ENCODE measurements around the gene PSIP1.
A peak's percentile ranks its signal among the peaks of the same experiment; 100 is the strongest.
"Not testable (repeated sequence)": the region's sequence is repeated elsewhere in the genome, so short reads cannot be mapped to it uniquely, and the experiment has no call there.

Gene PSIP1

DNA sequence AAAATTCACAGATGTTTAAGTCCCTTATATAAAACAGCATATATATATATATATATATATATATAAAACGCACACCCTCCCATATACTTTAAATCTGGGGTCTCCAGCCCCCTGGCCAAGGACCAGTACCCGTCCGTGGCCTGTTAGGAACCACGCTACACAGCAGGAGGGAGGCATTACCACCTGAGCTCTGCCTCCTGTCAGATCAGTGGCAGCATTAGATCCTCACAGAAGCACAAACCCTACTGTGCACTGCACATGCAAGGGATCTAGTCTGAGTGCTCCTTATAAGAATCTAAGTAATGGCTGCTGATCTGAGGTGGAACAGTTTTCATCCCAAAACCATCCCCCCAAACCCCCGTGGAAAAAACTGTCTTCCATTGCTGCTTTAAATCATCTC, 9.0 kb downstream of the PSIP1 start:
- no peak for DNase-seq

DNA sequence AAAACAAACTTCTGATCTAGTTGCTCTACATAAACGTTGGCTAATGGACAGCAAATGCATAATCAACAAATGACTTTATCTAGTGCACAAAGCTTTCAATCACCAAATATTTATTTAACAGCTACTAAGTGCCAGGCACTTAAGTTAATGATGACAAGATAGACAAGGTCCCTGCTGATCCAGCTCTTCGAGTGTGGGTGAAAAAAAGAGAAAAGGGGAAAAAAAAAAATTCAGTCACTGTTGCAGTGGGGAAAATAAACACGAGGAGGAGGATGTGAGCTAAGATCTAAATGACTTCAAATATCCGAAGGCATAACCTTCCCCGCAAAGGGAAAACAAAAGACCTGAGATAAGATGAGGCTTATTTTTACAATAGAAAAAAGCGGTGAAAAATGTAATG, 9.6 kb downstream of the PSIP1 start:
- no peak for DNase-seq

DNA sequence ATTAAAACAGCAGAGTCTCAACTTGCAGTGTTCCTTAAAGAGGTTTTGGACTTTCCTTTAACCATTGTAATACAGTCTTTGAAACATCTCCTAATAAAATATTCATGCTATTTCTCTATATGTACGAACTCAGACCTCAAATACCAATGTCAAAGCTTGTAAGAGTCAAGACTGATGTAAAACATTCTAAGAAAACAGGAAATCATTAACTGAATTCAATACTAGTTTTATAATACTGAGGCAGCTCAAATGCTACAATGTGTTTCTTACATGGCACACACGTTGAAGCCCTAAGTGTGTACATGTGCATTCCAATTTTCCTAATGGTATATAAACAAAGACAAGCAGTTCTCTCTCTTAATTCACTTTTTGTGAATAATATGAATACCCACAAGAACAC, 11.6 kb downstream of the PSIP1 start:
- DNase-seq, result no peak

DNA sequence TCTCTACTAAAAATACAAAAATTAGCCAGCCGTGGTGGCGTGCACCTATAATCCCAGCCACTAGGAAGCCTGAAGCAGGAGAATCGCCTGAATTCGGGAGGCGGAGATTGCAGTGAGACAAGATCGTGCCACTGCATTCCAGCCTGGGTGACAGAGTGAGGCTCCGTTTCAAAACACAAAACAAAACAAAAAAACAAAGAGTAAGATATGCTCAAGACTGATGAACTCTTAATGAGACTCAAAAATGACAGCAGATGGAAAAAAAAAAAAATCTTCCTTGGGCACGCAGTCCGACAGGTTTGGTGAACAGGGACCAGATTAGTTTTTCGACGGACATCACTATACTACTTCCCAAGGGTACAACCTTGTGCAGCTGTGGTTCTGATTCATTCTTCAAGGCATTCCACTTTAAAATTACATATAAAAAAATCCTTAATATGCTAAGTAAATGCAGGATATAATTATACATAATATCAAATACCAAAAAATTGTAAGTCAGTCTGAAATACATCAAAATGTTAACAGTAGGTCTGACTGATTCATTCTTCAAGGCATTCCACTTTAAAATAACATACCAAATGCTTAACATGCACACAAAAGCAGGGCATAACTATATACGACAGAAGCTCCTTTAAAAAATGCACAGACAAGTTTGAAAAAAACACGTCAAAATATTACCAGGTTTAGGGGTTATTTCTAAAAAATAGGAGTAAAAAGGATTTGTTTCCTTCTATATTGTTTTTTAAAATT, 12.3 kb downstream of the PSIP1 start:
- DNase-seq, result no peak

DNA sequence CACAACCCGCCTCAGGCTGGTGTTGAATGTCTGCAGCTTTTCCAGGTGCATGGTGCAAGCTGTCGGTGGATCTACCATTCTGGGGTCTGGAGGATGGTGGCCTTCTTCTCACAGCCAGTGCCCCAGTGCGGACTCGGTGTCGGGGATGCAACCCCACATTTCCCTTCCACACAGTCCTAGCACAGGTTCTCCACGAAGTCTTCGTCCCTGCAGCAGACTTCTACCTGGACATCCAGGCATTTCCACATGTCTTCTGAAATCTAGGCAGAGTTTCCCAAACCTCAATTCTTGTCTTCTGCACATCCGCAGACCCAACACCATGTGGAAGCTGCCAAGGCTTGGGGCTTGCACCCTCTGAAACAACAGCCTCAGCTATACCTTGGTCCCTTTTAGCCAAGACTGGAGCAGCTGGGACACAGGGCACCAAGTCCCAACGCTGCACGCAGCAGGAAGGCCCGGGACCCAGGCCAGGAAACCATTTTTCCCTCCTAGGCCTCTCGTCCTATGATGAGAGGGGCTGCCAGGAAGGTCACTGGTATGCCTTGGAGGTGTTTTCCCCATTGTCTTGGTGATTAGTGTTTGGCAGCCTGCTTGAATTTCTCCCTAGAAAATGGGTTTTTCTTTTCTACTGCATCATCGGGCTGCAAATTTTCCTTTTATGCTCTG, 18.2 kb downstream of the PSIP1 start:
- DNase-seq, result no peak

DNA sequence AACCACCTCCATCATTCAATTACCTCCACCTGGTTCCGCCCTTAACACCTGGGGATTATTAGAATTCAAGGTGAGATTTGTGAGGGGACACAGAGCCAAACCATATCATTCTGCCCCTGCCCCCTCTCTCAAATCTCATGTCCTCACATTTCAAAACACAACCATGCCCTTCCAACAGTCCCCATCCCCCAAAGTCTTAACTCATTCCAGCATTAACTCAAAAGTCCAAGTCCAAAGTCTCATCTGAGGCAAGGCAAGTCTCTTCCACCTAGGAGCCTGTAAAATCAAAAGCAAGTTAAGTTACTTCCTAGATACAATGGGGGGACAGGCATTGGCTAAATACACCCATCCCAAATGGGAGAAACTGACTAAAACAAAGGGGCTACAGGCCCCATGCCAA, 18.8 kb downstream of the PSIP1 start:
- DNase-seq, result no peak

DNA sequence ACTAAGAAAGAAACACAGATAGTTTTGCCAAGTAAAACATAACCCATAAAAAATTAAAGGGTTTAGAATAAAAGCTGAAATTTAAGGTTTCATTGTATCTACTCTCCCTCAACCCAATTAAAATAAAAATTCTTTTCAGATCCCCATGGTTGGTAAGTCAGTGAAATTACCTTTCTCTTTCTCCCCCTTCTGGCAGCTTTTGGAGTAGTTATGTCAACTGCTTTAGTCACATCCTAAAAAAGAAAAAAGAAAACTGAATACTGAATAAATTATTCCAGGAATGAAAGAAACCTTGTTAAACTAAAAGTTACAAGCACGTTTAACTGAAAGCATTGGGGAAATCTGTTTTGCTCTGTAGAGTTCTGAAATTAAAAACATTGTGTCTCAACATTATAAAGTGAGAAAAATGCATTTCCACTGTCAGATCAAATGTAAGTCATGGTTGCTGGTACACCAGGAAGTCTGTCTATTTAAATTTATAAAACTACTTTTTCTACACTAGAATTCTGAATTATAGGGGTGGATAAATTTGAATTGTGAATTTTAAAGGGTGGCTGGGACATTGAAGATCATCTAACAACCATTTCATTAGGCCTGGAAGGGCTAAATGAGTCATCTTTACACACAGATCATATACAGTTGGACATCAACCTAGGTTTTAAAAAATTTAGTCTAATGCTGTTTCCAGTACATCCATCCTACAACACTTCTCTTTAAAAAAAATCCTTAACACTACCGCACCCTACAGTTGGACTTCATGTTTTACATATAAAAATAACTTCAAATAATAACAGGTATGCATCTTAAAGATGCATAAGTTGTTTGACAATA, 24.7 kb downstream of the PSIP1 start:
- peak; percentile 50 for DNase-seq

DNA sequence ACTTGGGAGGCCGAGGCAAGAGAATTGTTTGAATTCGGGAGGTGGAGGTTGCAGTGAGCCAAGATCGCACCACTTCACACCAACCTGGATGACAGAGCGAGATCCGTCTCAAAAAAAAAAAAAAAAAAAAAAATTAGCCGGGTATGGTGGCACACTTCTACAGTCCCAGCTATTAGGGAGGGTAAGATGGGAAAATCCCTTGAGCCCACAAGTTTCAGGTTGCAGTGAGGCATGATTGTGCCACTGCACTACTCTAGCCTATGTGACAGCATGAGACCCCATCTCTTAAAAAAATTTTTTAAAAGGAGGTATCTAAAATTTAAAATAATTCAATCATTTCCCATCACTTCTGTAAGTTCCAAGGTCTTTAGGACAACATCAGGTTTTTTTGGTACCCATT, 26.0 kb downstream of the PSIP1 start:
- no peak for DNase-seq

DNA sequence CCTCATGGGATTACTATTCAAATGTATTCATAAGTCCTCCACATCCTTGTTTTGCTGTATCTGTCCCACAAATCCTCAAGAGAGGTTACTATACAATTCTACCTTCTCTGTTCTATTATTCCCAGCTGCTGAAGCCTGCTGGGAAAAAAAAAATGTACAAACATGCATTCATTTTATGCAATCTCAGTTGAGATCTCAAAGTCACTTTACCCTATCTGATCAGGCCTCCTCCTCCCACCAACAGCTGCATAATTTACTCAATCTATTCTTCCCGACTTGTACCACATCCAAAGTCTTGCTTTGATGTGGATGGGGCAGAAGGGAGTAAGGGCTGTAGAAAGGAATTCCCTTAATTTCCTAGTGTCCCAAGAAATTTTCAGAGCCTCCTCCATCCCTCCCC, 28.6 kb downstream of the PSIP1 start:
- DNase-seq, result peak; percentile 19

DNA sequence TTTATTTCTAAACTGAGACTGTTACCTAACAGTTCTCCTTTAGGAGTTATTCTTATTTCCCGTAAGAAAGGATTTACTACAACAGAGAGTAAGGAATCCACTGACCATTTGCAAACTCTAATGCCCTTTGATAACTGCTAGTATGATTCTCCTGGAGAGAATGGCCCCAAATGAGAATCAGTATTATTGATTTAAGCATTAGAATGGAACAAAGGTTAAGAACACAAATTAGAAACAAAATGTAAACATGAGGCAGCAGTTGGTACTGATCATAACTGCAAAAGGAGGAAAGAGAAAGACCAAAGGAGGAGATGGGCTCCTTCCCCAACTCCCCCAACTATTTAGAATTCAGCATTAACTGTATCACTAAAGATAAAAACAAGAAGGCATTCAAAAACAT, 30.7 kb downstream of the PSIP1 start:
- no peak for DNase-seq

DNA sequence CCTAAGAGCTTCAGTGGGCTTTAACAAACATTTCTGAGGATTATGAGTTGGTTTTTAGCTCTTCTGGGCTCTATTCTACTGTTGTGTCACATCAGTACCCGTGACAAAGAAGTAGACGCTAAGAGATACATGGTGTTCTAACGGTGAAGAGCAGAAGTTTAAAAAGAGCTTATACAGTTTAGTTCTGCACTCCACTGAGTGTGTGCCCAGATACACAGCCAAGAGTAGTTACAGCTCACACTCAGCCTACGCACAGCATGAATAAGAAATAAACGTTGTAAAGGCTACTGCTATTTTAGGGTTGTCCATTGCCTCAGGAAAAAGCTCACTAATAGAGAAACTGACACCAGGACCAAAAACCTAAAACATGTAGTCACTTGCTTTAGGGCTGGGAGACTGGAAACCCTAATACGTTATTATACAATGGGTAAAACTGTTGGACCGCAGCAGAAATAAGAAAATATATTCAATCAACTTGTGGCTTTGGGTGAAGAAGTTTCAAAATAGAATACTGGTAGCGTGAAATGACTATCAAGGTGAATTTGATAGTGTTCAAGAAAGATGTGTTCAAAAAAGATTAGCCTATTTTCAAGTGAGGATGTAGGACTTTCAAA, 34.7 kb downstream of the PSIP1 start:
- DNase-seq, result no peak

DNA sequence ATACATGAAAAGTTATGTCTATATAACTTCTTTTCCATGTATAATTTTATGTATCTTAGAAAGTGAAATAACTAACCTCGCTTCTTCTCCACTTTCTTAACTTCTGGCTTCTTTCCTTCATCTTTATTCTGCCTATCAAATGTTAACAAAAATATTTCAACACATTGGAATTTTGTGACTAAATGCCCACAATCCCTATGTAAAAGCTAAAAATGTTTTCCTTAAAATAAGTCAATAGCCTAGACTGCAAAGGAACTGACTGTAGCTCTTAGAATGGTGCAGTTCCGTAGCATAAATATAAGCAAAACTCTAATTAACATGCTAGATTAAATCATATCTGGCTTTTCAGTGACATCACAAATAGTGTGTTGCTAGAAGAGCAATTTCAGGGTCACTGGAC, 40.9 kb downstream of the PSIP1 start:
- DNase-seq, result peak; percentile 48

DNA sequence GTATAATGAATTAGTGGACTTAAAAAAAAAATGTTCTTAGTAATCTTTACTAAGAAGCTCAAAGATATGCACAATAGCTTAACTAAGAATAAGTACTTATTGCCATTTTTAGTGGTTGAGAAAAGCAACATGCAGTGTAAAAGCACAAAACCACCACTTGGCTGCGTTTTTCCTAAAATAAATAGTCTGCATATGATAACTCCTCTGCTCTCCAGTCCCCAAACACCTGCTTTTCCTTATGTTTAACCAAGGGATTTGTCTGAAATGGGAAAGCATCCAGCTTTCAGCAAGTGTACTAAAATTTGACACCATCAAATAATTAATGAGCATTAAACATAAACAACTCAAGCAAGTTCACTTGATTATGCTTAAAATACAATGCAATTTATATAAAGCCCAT, 41.4 kb downstream of the PSIP1 start:
- no peak for DNase-seq

DNA sequence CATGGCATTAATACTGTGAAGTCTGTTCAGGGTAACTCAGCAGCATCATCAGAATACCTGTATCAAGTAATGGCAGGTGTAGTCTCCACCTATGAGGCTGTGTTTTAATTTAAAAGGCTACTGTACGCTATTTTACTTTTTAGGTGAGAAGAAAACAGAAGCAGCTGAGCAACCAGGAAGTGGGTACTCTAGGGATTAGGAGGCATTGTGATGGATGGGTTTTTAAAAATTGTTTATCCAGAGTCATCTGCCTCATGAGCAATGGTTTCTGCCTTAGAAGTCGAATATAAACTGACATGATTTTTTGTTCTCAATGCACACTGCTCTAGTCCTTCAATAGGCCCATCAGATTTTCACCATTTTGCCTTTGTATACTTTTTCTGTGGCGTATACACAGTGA, 42.6 kb downstream of the PSIP1 start:
- no peak for DNase-seq

DNA sequence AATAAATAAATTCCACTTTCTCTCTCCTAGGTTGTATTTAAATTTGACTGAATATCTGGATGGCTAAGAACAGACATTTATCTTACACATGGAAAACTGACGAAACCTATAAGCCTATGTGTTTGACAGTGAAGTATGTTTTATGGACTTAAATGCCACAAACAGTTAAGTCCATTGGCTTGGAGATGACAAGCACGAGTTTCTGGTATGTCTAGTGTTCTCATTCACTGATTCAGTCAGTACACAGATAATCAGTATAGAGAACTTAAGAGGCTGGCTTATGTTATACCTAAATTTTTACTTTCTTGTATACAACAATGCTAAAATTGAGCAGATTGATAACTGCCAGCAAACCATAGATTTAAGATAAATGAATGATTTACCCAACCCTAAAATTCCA, 49.2 kb downstream of the PSIP1 start:
- no peak for DNase-seq

DNA sequence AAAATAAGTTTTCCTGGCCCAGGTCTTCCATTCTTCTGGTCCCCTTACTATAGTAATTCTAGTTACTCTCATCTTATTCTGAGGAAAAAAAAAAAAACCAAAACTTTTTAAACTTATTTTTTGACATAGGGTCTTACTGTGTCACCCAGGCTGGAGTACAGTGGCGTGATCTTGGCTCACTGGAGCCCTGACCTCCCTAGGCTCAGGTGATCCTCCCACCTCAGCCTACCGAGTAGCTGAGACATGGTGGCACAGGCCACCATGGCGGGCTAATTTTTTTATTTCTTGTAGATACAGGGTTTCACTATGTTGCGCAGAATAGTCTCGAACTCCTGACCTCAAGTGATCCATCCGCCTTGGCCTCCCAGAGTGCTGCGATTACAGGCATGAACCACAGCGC, 49.7 kb downstream of the PSIP1 start:
- DNase-seq, result no peak

DNA sequence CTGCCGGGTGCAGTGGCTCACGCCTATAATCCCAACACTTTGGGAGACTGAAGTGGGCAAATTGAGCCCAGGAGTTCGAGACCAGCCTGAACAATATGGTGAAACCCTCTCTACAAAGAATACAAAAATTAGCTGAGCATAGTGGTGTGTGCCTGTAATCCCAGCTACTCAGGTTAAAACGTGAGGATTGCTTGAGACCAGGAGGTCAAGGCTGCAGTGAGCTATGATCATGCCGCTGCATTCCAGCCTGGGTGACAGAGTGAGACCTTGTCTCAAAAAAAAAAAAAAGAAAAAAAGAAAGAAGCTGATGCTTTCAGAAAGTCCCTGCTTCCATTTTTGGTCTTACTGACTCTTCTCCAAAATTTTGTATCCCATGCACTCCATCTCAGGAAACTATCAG, 56.8 kb downstream of the PSIP1 start:
- no peak for DNase-seq

DNA sequence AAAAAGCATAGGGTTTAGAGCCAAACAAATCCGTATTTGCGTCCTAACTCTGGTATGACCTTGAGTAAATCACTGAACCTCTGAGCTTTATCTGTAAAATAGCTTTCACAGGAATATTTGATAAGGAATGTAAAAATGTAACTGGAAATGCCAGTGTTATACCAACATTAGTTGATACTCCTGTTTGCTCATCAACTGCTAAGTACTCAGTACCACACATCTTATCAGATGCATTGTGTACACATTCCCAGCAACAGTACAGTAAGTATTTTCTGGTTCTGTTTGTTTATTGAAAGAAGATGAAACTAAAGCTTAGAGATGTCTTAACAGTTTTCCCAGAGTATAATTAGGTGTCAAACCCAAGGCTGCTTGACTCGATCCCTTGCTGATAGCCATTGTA, 66.6 kb downstream of the PSIP1 start:
- DNase-seq, result no peak

DNA sequence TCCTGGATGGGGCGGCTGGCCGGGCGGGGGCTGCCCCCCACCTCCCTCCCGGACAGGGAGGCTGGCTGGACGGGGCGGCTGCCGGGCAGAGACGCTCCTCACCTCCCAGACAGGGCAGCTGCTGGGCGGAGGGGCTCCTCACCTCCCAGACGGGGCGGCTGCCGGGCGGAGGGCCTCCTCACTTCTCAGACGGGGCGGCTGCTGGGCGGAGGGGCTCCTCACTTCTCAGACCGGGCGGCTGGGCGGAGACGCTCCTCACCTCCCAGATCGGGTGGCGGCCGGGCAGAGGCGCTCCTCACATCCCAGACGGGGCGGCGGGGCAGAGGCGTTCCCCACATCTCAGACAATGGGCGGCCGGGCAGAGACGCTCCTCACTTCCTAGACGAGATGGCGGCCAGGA, 68.5 kb downstream of the PSIP1 start:
- DNase-seq, result not testable (repeated sequence)

DNA sequence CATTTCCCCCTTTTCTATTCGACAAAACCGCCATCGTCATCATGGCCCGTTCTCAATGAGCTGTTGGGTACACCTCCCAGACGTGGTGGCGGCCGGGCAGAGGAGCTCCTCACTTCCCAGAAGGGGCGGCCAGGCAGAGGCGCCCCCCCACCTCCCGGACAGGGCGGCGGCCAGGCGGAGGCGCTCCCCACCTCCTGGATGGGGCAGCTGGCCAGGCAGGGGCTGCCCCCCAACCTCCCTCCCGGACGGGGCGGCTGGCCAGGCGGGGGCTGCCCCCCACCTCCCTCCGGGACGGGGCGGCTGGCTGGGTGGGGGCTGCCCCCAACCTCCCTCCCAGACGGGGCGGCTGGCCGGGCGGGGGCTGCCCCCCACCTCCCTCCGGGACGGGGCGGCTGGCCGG, 68.9 kb downstream of the PSIP1 start:
- not testable (repeated sequence) for DNase-seq

DNA sequence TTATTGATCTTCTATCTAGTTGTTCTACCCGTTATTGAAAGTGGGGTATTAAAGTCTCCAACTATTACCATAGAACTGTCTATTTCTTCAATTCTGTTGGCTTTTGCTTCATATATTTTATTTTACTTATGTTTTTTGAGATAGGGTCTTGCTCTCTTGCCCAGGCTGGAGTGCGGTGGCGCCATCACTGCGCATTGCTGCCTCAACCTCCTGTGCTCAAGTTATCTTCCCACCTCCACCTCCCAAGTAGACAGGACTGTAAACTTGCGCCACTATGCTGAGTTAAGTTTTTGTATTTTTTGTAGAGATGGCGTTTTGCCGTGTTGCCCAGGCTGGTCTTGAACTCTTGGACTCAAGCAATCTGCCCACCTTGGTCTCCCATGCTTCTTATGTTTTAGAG, 71.9 kb downstream of the PSIP1 start:
- no peak for DNase-seq

DNA sequence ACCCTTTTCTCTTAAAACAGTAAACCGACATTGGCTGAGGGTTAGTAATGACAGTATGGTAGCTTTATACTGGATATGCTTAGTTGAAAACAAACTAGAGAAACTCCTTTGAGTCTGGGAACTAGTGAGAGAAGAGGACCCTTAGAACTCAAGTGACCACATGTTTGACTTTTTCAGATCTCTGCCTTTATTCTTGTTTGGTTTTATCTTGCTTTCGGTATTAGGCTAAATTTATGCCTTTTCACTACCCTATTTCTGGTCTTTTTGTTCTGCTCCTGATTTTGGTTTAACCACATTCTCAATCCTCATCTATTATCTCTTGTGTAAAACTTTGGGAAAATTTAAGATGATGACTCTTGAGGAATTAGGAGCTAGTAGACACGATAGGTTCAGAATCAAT, 77.1 kb downstream of the PSIP1 start:
- no peak for DNase-seq

DNA sequence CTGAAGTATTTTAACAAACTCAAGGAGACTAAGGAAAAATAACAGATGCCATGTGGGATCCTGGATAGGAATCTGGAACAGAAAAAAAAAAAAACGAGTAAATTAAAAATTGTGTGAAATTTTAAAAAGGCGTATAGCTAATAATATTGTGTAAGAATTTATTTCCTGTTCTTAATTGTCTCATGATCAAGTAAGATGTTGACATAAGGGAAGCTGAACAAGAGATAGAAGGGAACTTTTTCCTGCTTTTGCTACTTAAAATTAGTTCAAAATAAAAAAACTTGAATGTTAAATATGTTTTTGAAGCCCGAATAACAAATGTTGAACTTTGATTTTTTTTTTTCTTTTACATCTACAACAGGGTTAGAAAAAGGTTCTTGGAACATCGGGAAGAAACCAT, 77.6 kb downstream of the PSIP1 start:
- DNase-seq, result no peak
